C4-2B (cell line): Measurements from ENCODE around the gene RFNG.

ENCODE experiments used
- ZFX ChIP-seq: fragments of 450-650 bp; IDR thresholded peaks from 2 replicates; pipeline ENCODE4 v1.6.1; 2017
- TF ChIP-seq, protein P1 (sequence below): fragments of 450-650 bp; conservative IDR thresholded peaks from 2 replicates; pipeline ENCODE4 v1.5.1; 2017; ENCODE audit warnings: mild to moderate bottlenecking

DNA sequence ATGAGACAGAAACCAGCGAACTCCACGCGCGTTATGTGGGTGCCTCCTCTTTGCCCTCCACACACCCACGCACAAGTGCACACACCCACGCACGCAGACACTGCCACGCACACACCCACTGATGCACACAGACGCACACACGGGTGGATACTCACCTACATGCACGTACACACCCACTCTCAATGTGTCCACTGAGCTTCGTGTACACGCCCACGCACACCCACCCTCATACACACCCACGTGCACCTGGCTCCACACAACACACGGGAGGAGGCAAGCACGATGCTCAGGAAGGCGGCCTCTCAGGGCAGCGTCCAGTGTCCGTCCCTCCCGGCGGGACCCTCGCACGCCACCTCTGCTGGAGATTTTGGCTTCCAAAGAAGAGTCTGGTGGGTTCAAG is 4.2 kb downstream of the RFNG start:
- TF ChIP-seq, protein P1, sequence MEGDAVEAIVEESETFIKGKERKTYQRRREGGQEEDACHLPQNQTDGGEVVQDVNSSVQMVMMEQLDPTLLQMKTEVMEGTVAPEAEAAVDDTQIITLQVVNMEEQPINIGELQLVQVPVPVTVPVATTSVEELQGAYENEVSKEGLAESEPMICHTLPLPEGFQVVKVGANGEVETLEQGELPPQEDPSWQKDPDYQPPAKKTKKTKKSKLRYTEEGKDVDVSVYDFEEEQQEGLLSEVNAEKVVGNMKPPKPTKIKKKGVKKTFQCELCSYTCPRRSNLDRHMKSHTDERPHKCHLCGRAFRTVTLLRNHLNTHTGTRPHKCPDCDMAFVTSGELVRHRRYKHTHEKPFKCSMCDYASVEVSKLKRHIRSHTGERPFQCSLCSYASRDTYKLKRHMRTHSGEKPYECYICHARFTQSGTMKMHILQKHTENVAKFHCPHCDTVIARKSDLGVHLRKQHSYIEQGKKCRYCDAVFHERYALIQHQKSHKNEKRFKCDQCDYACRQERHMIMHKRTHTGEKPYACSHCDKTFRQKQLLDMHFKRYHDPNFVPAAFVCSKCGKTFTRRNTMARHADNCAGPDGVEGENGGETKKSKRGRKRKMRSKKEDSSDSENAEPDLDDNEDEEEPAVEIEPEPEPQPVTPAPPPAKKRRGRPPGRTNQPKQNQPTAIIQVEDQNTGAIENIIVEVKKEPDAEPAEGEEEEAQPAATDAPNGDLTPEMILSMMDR: no peak
- no peak for TF ChIP-seq ZFX
